Right lung (tissue), 5 donors: Measurements from ENCODE around the gene TSSK6. TPM values are rescaled to one million over a fixed set of nuclear protein-coding genes. Genes with fewer than 3 reads are reported as not detected.

ENCODE experiments used
- DNase-seq, 2 donors: peaks; one replicate each; pipeline ENCODE4 v3.0.0-alpha.2; 2013
- polyA plus RNA-seq, 5 donors: library from polyadenylated mRNA; unstranded; fragments of 120-200 nt; gene quantifications; one replicate each; pipeline versions ENCODE4 v1.2.1 to v1.2.3, GENCODE V29; 2013; ENCODE audit warnings: inconsistent platforms in 1 of 5, low replicate concordance in 1 of 5; ENCODE audit not compliant: insufficient read length in 5 of 5, insufficient read depth in 1 of 5

Gene TSSK6
- polyA plus RNA-seq, 5 donors: 0.69 to 1.6 (median 1.2) TPM

DNA sequence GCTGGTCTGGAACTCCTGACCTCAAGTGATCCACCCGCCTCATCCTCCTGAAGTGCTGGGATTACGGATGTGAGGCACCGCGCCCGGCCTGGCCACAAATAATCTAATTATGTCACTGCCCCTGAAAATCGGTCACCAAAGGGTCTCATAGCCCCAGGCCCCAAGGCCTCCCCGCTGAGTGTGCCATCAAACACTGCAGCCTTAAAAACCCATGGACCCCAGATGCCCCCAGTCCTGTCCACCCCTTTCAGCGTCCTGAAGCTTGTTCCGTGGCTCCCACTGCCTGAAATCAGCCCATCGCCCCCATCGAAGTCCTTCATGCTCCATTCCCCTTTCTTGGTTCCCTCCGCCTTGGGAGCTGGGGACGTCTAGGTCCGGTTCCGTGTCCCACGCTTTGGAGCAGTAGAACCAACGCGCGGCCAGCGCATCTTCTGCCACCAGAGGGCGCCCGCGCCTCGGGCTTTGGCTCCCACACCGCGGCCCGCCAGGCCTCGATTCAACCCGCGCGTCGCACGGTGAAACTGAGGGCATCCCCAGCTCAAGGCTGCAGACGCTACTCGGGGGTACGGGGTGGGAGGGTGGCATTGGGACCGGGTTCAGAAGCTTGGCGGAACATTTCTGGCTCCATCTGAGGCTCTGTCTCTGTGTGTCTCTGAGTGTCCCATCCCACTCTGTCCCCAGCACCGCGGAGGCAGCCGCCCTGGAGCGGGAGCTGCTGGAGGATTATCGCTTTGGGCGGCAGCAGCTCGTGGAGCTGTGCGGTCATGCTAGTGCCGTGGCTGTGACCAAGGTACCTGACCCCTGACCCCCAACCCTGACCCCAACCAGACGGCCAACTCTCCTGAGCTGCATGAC lies 16.8 kb upstream of the TSSK6 start:
- peak; percentile 66 for DNase-seq

DNA sequence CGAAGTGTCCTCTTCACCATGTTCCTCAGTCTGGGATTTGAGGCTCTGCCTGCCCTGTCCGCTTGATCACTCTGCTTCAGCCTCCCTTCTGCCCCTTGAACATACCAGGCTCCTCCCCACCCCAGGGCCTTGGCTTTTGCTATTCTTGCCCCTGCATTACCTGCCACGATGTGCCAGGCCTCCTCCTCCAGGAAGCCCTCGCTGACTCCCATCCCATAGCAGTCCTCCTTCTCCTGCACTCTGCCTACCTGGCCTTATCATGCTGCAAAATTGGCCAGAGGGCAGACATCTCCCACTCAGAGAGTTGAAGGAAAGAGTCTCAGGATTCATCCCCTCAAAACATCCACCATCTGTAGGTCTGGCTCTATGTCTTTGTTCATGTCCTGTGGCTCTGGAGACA lies 15.5 kb upstream of the TSSK6 start:
- no peak for DNase-seq

DNA sequence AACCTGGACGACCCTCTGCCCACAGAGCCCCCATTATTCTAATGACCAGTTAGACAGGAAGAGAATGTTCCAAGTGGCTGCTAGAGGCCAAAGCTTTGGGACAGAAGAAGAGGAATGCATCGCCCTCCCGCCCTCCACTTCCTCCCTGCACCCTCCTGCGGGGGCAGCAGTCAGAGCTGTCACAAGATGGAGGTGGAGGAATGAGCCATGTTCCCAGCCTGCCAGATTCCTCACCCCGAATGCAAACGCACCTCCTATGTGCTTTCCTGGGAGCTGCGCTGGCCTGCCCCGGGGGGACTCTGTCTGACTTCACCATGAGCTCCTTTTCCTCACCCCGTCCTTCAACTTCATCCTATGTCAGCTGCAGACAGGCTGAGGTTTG lies 15.1 kb upstream of the TSSK6 start:
- no peak for DNase-seq

DNA sequence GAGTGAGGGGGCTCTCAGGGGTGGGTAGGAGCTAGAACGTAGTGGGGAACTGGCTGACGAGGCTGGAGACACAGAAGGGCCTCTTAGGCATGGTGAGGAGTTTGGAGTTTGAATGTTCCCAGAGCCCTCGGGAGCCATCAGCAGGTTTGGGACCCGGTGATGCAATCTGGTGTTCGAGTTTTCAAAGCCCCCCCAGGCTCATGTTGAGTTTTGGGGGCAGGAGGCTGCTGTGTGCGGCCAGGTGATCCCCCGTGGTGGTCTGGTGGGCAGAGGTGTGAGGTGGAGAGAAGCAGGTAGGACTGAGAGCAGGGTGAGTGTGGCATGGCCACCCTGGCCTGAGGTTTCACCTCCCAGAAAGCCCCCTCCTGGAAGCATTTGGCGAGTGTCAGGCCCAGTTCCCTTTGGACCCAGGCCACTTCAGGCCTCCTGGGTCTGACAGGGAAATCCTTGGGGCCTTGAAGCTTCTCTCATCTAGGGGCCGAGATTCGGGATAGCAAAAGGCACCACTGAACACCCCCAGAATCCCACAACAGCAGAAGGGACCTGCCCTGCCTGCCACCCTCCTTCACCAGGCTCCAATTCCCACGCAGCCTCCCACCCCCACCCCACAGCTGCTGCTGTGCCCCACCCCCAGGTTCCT lies 14.6 kb upstream of the TSSK6 start:
- no peak for DNase-seq

DNA sequence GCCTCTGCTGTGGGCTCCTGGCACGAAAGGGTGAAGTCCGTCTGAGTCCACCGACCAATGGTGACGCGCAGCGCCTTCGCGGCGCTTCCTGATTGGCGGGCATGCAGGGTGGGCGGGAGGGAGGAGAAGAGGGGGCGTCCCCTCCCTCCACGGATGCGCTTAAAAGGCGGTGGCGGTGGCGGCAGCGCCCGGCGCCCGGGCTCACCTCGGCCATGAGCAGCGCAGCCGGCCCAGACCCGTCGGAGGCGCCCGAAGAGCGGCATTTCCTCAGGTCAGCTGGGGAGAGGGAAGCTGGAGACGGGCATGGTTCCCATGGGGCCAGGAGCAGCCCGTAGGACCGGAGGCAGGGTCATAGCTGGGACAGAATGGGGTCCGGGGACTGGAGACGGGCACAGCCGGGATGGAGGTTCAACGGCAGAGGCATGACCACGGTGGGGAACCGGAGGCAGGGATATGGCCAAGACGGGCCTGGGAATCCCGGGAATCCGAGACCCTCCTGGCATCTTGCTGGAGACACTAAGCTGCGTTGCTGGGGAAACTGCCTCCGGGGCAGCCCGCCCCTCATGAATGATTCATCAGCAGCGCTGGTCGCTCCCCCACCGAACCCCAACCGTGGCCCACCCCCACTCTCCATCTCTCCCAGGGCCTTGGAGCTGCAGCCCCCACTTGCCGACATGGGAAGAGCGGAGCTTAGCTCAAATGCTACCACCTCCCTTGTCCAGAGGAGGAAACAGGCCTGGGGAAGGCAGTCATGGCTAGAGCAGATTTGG lies 13.6 kb upstream of the TSSK6 start, which contains the start of gene YJEFN3:
Gene YJEFN3 (plus strand): TSS at position 191 of the 770 bp plus-strand sequence. CDS start 22 bp downstream, at position 213.
- no peak for DNase-seq

DNA sequence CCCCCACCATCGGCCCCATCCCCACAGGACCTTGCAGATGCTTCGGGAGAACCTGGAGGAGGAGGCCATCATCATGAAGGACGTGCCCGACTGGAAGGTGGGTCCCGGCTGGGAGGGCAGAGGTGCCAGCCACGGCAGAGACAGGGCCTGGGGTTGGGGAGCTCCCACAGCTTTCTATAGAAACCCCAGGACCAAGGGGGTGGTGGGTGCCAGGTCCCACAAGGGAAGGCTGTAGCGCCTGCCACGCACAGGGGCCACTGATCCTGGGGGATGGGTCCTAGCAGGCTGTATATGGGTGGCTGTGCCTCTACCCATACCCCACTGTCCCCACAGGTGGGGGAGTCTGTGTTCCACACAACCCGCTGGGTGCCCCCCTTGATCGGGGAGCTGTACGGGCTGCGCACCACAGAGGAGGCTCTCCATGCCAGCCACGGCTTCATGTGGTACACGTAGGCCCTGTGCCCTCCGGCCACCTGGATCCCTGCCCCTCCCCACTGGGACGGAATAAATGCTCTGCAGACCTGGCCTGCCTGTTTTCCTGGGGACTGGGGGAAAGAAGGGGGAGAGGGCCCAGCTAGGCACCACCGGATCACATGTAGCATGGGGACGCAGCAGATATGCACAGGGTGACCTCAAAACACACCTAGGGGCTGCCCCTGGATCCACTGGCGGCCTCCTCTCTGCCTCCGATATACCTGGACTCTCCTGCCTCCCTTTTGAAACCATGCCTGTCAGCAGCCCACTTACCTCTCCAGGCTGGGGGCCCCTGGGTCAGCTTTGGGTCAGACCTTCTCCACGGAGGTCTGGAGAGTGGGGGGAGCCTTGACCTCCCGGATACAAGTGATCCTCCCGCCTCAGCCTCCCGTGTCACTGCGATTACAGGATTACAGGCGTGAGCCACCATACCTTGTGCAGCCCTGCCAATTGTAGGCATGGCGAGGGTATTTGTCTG lies 12.6 kb upstream of the TSSK6 start:
- DNase-seq: no peak

DNA sequence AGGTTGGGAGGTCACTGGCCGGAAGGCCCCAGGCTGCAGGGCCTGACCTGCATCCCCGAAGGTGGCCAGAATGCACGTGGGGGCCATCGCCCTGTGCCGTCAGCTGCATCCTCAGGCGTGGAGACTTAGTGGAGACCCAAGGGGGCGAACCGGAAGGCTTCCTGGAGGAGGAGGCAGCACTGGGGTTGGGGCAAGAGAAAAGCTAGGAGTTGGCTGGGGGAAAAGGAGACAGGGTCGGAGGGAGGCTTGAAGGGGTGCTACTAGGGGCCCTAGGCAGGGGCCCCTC lies 12.0 kb upstream of the TSSK6 start:
- no peak for DNase-seq

DNA sequence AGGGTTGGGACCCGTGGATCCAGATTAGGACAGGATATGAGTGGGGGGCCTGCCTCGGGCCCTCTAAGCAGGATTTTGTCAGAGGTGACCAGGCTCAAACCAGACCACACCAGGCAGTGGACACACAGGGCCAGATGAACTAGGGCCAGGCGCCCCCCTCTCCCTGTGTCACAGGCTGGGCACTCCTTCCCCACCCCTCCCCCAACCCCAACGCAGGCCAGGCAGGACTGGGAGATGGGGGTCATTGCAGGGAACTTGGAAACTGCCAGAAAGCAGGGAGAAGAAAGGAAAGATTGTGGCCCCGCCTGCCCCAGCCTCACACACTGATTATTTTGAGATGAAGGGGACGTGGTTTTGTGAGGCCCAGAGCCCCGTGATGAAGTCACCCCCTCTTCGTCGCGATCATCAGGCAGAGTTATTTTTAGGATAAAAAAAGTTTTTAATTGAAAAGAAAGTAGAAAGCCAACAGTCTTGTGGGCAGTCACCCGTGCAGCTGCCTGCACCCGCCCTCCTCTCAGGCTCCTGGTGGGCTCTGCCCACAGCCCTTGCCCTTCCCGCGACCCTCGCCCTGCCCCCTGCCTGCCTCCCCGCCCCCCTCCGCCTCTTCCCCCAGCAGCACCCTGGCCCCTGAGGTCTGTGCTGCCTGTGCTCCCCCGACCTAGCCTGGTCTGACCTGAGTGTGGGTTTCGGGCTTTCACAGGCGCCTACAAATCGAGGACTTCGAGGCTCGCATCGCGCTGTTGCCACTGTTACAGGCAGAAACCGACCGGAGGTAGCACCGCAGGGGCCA lies 11.4 kb upstream of the TSSK6 start:
- no peak for DNase-seq

DNA sequence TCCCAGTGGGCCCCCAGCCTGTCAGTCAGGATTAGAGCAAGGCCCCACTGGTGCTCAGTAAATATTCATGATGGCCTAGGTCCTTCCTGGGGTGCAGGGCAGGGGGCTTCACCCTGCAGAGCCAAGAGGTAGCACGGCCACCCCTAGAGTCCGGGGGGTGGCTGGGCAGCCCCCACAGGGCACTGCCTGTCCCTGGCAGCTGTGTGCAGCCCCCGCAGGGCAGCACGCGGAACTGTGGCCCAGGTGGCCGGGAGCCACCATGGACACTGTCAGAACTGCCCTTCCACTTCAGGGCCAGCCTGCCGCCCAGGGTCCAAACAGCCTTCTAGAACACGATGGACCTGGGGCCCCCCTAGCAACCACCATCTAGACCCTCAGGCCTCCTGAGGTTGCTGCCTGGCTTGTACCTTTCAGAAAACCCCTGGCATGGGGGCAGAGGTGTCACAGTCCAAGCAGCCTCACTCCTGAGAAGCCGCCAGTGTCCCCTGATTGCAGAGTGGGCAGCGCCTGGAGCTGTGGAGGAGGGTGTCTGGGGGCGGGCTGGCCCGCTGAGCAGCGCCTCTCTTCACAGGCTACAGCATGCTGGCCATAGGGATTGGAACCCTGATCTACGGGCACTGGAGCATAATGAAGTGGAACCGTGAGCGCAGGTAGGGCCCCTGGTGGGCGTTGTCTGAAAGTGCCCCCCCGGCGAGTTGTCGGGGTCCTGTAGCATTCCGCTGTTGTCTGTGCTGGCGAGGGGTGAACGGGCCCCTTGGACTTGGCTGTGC lies 10.4 kb upstream of the TSSK6 start:
- no peak for DNase-seq

DNA sequence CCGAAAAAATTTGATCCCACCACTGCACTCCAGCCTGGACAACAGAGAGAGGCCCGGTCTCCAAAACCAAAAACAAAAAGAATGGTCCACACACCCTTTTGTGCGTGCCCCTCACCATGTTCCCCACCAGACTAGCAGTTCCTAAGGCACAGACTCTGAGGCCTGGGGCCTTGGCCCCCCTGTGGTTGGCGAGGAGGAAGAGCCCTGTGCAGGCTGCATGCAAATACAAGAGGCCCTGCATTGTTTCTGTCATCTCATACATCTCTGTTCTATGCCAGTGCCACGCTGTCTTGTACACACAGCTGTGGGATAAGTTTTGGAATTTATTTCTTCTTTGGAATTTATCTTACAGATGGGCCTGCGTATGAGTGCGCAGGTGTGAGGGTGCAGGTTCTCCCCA lies 8.7 kb upstream of the TSSK6 start:
- no peak for DNase-seq

DNA sequence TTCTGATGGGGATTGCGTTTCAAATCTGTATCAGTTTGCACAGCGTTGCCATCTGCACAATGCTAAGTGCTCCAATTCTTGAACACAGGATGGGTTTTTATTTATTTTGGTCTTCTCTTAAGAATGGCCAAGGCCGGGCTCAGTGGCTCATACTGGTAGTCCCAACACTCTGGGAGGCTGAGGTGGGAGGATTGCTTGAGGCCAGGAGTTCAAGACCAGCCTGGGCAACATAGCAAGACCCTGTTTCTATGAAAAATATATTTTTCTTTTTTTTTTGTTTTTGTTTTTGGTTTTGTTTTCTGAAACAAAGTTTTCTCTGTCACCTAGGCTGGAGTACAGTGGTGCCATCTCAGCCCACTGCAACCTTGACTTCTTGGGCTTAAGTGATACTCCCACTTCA lies 7.8 kb upstream of the TSSK6 start:
- no peak for DNase-seq

DNA sequence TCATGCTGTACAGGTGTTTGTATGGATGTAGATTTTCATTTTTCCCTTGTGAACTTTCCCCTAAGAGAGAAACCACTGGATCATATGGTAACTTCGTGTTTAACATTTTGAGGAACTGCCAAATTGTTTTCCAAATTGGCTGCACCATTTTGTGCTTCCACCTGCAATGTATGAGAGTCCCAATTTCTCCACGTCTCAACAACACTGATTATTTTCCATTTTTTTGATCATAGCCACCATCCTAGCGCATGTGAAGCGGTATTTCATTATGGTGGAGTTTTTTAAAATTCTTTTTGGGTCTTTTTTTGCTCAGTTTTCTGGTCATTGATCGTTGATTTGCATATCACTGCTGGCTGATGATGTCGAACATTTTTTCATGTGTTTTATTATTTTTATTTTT lies 5.6 kb upstream of the TSSK6 start:
- no peak for DNase-seq

DNA sequence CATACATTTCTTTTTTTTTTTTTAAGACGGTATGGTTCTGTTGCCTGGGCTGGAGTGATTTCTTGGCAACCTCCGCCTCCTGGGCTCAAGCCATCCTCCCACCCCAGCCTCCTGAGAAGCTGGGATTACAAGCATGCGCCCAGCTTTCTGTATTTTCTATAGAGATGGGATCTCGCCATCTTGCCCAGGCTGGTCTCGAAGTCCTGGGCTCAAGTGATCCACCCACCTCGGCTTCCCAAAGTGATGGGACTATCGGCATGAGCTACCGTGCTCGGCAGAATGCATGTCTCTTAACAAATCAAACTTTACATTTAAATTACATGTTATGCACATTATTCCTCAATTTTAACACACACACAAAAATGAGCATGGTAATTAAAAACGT lies 1.9 kb upstream of the TSSK6 start:
- no peak for DNase-seq

DNA sequence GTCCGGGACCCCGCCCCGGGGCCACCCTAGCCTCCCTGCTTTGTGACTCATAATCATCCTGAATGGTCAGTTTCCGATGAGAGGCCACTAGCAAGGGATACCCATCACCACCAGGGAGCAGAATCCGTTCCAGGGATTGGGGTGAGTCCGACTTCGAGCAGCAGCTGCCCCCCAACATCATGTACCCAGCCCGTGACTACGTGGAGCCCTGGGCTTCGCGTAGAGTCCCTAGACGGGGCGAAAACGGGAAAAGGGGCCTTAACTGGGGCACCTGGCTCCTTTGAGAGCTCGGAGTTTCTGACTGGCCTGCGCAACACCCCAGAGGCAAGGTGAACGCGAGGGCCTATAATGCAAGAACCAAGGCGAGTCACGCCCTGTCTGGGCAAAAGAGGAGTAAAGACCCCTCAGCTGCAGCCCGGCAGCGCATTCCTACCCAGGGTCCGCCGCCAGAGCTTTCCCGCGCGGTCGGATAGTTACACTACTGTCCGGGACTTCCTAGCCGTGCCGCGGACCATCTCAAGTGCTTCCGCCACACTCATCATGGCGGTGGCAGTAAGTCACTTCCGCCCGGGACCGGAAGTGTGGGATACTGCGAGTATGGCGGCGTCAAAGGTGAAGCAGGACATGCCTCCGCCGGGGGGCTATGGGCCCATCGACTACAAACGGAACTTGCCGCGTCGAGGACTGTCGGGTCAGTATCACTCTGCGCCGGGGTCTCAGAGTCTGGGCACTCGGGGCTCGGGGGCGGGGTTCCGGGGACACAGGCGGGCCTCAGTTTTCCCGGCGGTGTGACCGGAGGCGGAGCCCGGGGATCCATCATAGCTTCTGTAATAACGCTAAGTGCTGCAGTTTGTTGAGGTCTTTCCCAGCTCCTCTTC lies 533 bp upstream of the TSSK6 start, which contains the start of gene NDUFA13:
Gene NDUFA13 (plus strand): TSS at position 584 of the 878 bp plus-strand sequence. CDS start 14 bp downstream, at position 598.
- peak; percentile 93 to 94 for DNase-seq

DNA sequence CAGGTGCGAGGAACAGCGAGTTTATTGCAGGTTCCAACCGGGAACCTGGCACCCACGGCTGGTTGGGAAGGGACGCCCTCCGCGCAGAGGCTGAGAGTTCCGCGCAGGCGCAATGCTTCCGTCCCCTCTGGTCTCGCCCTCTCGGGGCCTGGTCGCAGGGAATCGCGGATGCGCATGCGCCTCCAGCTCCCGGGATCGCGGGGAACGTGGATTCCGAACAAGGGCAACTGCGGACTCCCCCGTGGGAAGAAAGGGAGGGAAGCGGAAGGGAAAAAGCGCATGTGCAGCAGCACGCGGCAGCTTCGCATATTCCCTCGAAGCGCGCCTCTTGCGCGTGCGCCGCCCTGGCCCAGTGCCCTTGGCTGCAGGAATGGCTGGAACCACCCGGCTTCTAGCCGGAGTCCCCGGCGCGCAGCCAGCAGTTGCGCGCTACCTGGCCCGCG lies 1.1 kb downstream of the TSSK6 start:
- DNase-seq: peak; percentile 72 to 81

DNA sequence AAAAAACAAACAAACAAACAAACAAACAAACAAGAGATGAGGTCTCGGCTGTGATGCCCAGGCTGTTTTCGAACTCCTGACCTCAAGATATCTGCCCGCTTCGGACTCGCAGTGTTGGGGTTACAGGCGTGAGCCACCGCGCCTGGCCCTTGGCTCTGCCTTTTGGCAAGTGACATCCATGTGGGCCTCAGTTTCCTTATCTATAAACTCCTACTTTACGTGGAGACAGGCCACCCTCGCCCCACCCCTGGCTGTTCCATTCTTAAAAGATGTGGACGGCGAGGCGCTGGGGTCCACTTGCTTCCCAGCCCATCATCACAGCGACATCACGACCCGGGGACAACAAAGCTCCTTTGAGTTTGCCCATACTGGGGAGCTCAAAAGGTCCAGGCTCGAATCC lies 1.7 kb downstream of the TSSK6 start:
- no peak for DNase-seq

DNA sequence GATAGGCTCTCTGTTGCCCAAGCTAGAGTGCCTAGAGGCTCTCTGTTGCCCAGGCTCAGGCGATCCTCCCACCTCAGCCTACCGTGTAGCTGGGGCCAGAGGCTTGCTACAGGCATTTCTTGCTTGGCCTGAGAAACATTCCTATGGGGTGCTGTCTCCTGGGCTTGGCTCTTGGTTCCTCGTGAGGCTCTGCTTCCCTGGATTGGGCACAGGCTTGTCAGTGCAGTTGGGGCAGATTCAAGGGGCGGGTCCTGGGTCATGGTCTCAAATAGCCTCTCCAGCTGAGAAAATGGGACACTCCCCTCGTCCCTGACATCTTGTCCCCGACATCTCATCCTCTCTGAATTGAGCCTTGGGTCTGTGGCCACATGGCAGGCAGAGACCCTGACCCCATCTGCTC lies 4.9 kb downstream of the TSSK6 start:
- DNase-seq: no peak

DNA sequence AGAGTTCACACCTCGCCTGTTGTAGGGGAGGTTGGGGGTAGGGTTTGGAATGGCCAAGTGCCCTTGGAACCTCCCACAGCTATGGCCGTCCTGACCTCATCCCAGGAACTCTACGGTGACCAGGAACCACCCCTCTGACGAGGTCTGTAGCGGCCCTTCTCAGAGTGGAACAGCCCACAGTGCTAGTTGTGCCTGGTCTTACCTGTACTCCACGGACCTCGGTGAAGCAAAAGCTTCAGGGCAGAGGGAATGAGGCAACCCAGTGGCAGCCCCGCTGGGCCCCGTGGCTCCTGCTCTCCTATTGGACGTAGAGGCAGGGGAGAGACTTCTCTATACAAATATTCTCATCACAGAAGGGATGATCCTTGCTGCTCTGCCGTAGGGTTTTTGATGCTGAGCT lies 7.1 kb downstream of the TSSK6 start:
- no peak for DNase-seq

DNA sequence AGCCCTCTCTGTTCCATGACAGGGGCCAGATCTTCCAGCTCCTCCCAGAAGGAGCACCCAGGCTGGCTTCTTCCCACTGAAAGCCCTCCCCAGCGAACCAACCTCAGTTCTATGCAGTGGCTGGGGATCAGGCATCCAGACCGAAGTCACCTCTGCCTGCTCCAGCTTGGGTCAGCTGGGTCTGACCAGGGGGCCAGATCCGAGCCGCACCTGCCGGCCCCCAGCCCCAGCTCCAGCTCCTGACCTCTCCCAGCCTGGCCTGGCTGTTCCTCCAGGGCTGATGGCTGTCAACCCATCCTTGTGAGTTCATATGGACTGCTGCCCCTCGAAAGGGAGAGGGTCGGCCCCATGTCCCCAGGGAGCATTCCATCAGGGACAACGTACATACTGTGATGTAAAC lies 8.0 kb downstream of the TSSK6 start:
- DNase-seq: no peak
